Amygdala (tissue), 56 donors: ENCODE measurements around the gene PRR5L.

Experiments used
- DNase-seq, 56 donors: peaks; one replicate each; lab custom pipeline; 2025; lab: John Stamatoyannopoulos, UW

PRR5L gene

GRCh38 chr11:36452236-36452940 lies 156.3 kb downstream of the PRR5L start:
- DNase-seq, result no peak

GRCh38 chr11:36452961-36453360 lies 156.9 kb downstream of the PRR5L start:
- DNase-seq, result no peak

DNA sequence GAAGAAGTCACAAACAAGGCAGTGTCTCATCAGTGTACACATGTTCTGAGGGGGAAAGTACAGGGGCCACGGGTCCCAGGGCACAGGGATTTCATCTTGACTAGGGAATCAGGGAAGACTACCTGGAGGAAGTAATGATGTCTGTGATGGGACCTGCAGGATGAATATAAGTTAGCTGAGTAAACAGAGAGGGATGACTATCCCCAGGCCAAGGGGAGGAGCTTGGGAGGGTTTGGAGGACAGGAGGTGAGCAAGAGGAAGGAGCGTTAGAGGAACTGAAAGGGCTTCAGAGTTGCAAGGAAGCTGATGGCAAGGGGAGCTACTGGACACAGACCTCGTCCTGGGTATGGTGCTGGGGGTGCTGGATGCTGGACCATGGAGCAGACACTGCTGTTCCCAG lies 157.6 kb downstream of the PRR5L start:
- DNase-seq, result no peak

DNA sequence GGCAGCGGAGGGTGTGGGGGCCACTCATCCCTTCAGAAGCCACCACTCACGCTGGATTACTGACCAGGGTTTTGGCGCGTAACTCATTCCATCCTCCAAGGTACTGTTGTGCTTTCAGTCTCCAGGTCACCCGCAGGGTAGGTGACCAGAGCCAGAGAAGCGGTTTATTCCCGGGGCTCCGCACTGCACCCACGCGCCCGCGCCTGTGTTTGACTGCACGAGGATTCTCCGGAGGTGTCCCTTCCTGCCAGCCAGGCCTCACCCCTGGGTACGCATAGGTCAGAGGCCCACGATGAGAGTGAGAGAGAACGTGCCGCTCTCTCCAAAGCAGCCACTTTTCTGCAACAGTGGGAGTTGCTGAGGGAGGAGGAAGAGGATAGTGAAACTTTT lies 158.5 kb downstream of the PRR5L start:
- no peak for DNase-seq

DNA sequence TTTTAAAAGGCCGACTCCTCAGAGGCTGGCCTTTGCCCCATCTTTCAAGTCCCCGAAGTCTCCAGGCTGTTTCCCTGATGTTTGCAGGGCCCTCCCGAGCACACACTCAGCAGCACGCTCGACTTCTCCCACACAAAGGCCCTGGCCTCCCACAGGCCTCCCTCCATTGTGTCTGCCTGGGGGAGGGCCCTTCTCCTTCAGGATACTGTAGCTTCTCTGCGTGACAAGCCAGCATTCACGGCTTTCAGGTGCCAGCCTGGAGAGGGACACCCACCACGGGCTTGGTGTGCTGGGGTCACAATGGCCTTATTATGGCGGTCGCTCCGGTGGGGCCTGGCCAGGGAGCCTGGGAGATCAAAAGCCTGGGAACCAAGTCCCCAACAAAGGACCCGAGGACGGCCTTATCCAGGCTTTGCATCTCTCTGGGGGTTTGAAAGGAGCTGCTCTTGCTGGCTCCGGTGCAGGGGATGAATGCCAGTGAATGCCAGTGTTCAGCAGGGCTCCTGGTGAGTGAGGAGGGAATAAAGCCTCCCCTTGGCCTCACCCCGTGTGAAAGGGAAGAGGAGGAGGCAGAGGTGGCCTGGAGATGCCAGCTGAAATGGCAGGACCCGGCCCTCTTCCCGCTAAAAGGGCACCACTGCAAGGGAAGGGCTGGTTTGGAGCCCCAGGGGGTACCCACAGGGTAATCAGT lies 159.0 kb downstream of the PRR5L start:
- peak in 17 of 56 donors; percentile 17 to 73 (median 45) for DNase-seq

DNA sequence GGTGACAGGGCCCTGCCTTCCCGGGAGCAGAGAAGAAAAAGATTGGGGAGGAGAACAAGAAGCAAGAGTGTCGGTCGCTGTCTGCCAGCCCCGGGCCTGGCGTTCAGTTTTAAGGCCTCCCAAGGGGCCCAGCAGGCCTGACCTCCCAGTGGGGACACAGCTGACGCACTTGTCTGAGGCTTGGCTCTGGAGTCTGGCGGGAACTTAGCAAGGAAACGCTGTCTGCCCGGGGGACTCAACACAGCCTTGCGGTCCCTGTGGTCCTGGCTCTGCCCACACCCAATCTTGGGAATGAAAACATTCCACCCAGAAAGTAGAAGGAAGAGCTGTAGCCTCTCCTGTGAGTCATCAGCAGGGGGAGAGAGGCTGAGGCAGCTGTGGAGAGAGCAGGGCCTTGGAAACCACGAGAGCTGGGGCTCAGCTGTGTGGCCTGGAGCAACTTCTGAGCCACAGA lies 159.6 kb downstream of the PRR5L start:
- peak in 34 of 56 donors; percentile 12 to 64 (median 41) for DNase-seq

- DNase-seq, result no peak
Measured at GRCh38 chr11:36456156-36456555, 160.1 kb downstream of the PRR5L start.

DNA sequence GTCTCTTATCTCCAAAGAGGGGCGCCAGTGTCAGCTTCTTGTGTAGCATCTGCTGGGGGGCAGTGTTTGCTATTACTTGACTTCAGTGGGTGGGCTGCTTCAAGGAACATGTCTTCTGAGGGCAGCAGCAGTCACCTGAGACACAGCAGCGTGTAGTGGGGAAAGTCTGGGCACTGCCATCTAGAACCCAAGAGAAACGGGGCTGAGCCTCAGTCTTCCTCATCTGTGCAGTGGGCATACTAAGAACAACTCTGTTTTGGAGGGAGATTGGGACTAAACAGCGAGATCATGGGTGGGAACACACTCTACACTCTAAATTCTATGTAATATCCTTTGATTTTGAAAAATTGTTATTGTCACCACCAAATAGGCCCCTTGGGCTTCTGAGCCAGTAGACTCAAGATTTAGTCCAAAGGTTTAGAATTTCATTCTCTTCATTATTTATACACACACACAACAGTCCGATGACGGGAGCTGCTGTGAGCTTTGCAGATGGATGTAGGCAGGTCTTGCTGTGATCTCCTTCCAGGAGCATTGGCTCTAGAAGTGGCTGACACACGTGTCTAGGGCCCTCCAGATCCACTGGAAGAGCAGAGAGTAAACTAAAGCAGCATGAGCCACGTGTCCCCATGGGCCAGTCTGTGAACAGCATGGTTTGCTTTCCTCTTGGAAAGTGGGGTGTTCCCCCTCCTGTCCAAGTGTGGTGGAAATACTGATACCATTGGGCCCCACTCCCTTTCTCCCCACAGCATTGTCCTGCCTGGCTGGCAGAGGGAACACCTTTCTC lies 162.2 kb downstream of the PRR5L start:
- DNase-seq, result no peak

DNA sequence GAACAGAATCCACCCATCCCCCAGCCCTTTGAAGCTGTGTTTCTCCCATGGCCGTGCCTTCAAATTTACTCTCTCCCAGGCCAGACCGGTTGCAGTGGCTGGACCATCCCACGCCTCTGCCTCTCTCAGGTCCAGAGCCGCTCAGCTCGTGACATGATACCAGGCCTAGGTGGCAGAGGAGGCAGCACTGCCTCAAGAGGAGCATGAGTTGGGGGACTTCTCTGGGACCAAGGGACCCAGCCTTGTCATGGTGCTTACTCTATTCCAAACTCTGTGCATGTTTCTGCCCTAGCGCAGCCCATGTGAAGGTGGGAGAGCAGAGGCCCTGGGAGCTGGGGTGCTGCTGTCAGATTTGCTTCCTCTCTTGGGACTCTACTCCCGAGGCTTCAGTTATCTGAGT lies 163.0 kb downstream of the PRR5L start:
- no peak for DNase-seq

DNA sequence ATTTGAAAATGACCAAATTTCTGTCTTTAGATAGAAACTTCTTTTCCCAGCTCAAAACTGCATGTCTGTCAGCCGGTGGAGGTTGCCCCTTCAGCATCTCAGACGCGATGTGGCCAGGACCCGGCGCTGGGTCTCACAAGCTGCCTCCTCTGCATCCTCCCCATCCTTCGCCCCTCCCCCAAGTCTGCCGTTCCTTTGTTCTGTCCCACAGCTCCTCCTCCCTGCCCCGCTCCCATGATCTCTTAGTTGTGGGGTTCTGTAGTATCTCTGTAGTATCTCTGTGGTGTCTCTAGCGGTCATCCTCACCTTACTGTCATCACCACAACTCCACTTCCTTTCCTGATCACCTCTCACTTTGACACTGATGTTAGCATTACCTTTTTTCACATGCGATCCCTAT lies 164.1 kb downstream of the PRR5L start:
- no peak for DNase-seq

DNA sequence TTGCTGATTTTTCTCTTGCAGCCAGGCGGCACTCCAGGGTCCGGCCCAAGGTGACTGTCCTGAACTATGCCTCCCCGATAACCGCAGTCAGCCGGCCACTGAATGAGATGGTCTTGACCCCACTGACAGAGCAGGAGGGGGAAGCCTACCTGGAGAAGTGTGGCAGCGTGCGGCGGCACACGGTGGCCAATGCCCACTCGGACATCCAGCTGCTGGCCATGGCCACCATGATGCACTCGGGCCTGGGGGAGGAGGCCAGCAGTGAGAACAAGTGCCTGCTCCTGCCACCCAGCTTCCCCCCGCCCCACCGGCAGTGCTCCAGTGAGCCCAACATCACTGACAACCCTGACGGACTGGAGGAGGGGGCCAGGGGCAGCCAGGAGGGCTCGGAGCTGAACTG lies 166.2 kb downstream of the PRR5L start:
- no peak for DNase-seq

GRCh38 chr11:36463781-36464180 lies 167.7 kb downstream of the PRR5L start:
- no peak for DNase-seq

DNA sequence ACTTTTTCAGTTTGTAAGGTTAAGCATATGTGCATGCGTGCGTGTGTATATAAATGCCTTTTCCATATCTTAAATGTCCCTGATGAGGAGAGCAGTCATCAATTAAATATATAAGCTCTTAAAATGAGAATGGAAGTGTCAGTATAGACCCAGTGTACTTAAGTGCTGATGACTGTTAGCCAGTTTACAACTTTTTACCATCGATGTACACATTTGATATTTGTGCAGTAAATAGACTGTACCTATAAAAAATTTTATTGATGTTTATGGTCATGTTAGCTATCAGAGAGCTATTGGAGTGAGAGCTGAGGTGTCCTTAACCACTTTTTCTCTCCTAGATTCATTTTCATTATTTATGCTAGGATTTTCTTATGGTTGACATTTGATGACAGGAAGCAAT lies 168.6 kb downstream of the PRR5L start:
- no peak for DNase-seq

DNA sequence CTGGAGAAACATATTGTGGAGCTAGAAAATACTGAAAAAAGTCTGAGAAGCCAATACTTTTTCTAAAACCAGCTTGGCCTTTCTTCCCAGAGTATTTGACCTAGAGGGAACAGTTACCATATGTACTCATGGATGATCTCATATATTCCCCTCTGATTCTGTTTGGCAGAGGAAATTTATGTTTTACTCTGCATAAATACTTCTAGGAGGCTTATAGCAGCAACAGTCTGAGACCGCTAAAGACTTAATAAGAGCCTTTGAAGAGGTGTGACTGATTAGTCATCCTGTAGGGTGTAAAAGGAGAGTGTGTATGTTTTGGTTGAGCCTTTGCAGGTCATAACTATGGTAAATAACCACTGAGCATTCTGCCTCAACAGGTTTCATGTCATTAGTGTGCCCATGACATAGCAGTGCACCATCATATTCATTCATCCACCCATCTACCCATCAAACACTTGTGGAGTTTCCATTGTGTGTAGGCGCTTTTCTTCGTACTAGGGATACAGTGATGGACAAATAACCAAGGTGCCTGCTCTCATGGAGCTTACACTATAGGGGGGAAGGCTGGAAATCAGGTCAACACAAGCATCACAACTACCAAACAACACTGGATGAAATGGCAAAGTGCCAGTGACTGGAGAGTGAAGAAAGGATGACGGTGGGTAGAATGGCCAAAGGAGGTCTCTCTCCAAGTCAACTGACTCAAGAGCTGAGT lies 169.5 kb downstream of the PRR5L start:
- no peak for DNase-seq

- DNase-seq, result no peak
Measured at GRCh38 chr11:36467012-36467411, 170.9 kb downstream of the PRR5L start.

DNA sequence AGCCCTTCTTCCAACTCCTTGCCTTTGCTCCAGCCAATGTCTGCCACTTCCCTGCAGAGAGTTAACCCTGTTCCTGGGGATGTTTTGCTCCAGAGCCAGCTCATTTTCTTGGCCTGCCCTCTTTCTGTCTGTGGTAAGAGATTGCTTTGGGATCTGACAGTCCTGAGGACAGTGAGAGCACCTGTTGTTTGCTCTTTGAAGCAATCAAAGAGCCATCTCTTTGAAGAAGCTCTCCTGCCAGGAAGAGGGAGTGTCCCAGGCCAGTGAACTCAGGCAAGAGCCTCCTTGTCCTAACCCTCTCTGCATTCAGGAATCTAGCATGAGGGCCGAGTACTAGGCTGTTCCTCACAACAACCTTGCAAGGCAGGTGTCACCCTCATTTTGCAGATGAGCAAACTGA lies 171.8 kb downstream of the PRR5L start:
- DNase-seq, result no peak

GRCh38 chr11:36469063-36469462 lies 173.0 kb downstream of the PRR5L start:
- no peak for DNase-seq

GRCh38 chr11:36469881-36470802 lies 174.1 kb downstream of the PRR5L start:
- no peak for DNase-seq

GRCh38 chr11:36471577-36471976 lies 175.5 kb downstream of the PRR5L start:
- no peak for DNase-seq

DNA sequence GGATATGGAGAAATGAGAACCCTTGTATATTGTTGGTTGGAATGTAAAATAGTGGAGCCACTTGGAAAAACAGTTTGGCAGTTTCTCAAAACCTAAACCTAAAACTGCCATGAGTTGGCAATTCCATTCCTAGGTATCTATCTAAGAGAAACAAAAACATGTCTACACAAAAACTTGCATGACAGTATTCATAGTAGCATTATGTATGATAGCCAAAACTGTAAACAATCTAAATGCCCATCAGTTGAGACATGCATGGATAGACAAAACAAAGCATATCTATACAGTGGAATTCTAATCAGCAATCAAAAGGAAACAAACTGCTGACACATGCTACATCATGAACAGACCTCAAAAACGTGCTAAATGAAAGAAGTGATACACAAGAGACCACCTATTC lies 179.1 kb downstream of the PRR5L start:
- DNase-seq, result no peak
